Measurements from ENCODE around the gene LBX2. TPM values are rescaled to one million over a fixed set of nuclear protein-coding genes. Genes with fewer than 3 reads are reported as not detected.

LBX2 gene
- total and polyA plus RNA-seq, 9 of the 15 experiments (the other 6 are each of a cell fraction or from before 2014, with no cell fraction given): 0.39 to 6.2 (median 1.8) TPM; not detected in 1

- TF ChIP-seq ZBTB2 (IDR thresholded peaks at IDR 0.05) (no peak), ZC3H4 (CRISPR knock-in tag; IDR thresholded peaks at IDR 0.05; ENCODE audit: borderline replicate concordance) (no peak), RBFOX2 (IDR thresholded peaks at IDR 0.05; ENCODE audit: low read depth, low read length) (peak; percentile 89), ELF1 (tag; IDR thresholded peaks at IDR 0.05) (peak; percentile 89), ZNF507 (tag; conservative IDR thresholded peaks at IDR 0.05) (no peak), STAG1 (CRISPR knock-in tag; IDR thresholded peaks at IDR 0.05; ENCODE audit: borderline replicate concordance) (no peak), ZNF518B (CRISPR knock-in tag; IDR thresholded peaks at IDR 0.05) (no peak), KAT2B (IDR thresholded peaks at IDR 0.05; ENCODE audit: low read depth, low read length) (no peak), ZNF318 (IDR thresholded peaks at IDR 0.05; ENCODE audit: borderline replicate concordance in 1 of 2, low read depth in 1 of 2) (no peak), GTF2B (IDR thresholded peaks at IDR 0.05; ENCODE audit: extremely low read depth, insufficient read length) (no peak), HNRNPUL1 (IDR thresholded peaks at IDR 0.05; ENCODE audit: low read length) (no peak), GTF2E2 (tag; IDR thresholded peaks at IDR 0.05) (peak; percentile 90)
These were observed 27.1 kb downstream of the LBX2 start, which contains the start of gene MRPL53 (continued) for GRCh38 chr2:74472086-74472944.

Measured in K562 (cell line).